ENCODE measurements around the gene CHRM2.

CHRM2 gene

DNA sequence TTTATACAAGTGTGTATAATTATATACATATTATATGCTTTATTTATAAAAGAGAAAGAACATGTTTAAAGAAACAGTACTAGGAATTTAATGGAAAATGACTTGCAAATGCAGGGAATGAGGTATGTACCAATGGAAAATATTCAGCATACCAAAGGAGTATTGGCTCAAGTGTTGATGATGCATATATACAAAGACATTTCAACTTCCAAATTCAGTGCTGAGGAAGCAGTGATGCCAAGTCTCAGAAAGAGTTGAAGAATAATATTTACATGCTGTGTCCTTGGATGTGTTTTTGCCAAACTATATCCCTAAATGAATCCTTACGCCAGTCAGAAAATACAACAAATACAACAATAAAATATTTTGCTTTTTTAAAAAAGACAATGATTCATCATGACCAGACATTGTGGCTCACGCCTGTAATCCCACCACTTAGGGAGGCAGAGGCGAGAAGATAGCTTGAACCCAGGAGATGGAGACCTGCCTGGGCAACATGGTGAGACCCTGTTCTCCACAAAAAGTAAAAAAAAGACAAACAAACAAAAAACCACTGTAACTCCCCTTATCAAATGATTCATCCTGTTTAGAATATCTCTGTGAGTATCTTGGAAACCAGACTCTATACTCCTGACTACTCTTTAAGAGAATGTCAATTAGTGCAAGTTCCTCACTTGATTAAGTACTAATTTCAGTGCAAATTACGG, 157.2 kb downstream of the CHRM2 start:
- DNase-seq (ENCODE audit: low read depth in 2 of 2): no peak

- no peak for DNase-seq (ENCODE audit: low read depth in 2 of 2)
Measured at GRCh38 chr7:137026176-137026500, 157.7 kb downstream of the CHRM2 start.

DNA sequence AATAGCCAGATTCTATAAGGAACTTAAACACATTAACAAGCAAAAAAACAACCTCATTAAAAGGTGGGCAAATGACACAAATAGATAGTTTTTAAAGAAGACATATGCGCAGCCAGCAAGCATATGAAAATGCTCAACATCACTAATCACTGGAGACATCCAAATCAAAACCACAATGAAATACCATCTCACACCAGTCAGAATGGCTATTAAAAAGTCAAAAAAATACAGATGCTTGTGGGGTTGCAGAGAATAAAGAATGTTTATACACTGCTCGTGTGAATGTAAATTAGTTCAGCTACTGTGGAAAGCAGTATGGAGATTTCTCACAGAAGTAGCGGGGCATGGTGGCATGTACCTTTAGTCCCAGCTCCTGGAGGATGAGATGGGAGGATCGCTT, 164.0 kb downstream of the CHRM2 start:
- DNase-seq (ENCODE audit: low read depth in 2 of 2): no peak

DNA sequence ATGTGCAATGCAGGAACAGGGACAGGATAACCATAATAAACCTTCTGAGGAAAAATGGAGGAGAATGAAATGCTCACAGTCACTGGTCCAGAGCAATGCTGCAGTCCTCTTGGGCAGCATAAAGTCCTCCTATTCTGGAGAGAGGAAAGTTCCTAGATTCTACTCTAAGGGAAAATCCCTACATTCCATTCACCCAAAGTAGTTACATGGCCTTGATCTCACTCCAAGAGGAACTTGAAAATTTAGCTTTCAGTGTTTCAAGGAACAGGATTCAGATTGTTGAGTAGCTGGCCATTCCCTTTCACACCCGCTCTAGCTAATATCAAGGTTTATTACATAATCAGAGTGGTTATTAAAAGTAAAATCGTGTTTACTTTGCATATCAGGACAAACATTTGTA, 168.3 kb downstream of the CHRM2 start:
- no peak for DNase-seq (ENCODE audit: low read depth in 2 of 2)

- DNase-seq (ENCODE audit: low read depth in 2 of 2): no peak
Measured at GRCh38 chr7:137038706-137039105, 170.3 kb downstream of the CHRM2 start.

GRCh38 chr7:137040745-137041144, 172.3 kb downstream of the CHRM2 start:
- DNase-seq (ENCODE audit: low read depth in 2 of 2): no peak

DNA sequence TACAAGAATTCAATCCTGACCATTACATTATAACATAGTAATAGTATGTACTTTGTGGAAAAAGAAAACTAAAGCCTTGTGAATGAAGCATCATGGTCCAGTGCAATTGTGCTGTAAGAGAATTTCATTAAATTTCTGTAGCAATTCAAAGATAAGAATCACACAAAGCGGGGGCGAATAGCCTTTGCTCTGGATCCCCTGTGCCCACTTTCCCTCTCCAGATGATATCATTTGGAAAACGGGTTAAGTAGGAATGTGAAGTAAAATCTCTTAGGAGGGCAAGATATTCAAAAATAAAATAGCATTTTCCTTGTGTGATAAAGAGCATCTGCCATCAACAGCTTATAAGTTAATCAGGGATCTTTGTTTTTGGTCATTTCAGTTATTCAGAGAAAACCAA, 177.1 kb downstream of the CHRM2 start:
- no peak for DNase-seq (ENCODE audit: low read depth in 2 of 2)

GRCh38 chr7:137069249-137069963, 201.0 kb downstream of the CHRM2 start:
- no peak for DNase-seq (ENCODE audit: low read depth in 2 of 2)

Measured in fibroblast of skin of left biceps (primary cell).